Left lung (tissue), 10 donors: ENCODE results near the gene PRPH. TPM values are rescaled to one million over a fixed set of nuclear protein-coding genes. Genes with fewer than 3 reads are reported as not detected.

ENCODE experiments used
- ATAC-seq: fragments of 200-7000 bp; cut with Tn5 transposase; one replicate; pipeline ENCODE4 v1.9.1; 2020; ENCODE audit warnings: moderate library complexity
- DNase-seq, 4 donors: peaks; one replicate each; pipeline ENCODE4 v3.0.0-alpha.2; 2013 to 2020
- H3K27ac ChIP-seq, 2 donors: fragments of 200-600 bp; sonication (generic) in 1 of 2; one replicate each; pipeline versions ENCODE4 v1.5.0 to v1.8.0; 2020 to 2021
- H3K27me3 ChIP-seq, 2 donors: fragments of 200-600 bp; sonication (generic) in 1 of 2; one replicate each; pipeline versions ENCODE4 v1.5.0 to v1.8.0; 2020 to 2021
- H3K36me3 ChIP-seq, 2 donors: fragments of 200-600 bp; sonication (generic) in 1 of 2; one replicate each; pipeline versions ENCODE4 v1.5.0 to v1.8.0; 2020 to 2021
- H3K4me1 ChIP-seq, 2 donors: fragments of 200-600 bp; one replicate each; pipeline ENCODE4 v1.8.0; 2021
- H3K4me3 ChIP-seq, 2 donors: fragments of 200-600 bp; sonication (generic) in 1 of 2; one replicate each; pipeline versions ENCODE4 v1.5.0 to v1.8.0; 2020 to 2021; ENCODE audit warnings: mild to moderate bottlenecking in 1 of 2
- H3K9me3 ChIP-seq, 2 donors: fragments of 200-600 bp; sonication (generic) in 1 of 2; one replicate each; pipeline versions ENCODE4 v1.5.0 to v1.8.0; 2020 to 2021
- intact Hi-C, 2 donors: fragments of 100-400 bp; cut with DNase I; formaldehyde crosslinking; loops; one replicate each; pipeline versions ENCODE4 v1.11.2 to v1.14.2; 2022
- polyA plus RNA-seq, 6 donors: library from polyadenylated mRNA; unstranded; fragments of 120-200 nt; gene quantifications; one replicate each; pipeline ENCODE4 v1.2.1, GENCODE V29; 2013; ENCODE audit not compliant: insufficient read length in 6 of 6
- total RNA-seq, 2 donors: library from RNA; stranded (reverse); fragmentation: NEBNext Ultra II Directional; extraction: Animal tissue kit (Norgen Biotek cat#: 25700); gene quantifications; one replicate each; pipeline ENCODE4 v1.2.1, GENCODE V29; 2021
- TF ChIP-seq, protein P1 (sequence below), 2 donors: fragments of 200-600 bp; sonication (generic) in 1 of 2; IDR thresholded peaks; one replicate each; pipeline versions ENCODE4 v1.5.0 to v1.8.0; 2021; ENCODE audit warnings: antibody characterized with exemption in 2 of 2
- donor health status: DM: no; HTN: yes; CAD: no.
- donor health status: DM: no; HTN: no; CAD: no.

The PRPH gene
- total and polyA plus RNA-seq, 8 donors: 0.26 to 2.4 (median 1.7) TPM; not detected in 1

DNA sequence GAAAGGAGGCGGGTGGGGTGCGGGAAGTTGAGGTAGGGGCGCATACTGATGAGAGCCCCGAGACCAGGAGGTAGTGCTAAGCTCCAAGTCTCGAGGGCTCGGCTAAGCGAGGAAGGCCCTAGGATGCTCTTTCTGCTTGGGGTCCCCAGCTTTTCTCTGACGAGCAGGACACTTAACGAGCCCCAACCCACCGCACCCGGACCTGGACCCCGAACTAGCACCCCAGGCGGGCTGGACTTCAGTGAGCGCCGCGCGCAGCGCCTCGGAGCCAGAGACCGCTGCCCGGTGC, 46.8 kb downstream of the PRPH start:
- ATAC-seq (no peak), DNase-seq (no peak)
- Histone ChIP-seq H3K27ac (no peak overlapping the region), H3K4me1 (peaks cover 28 to 47% of the 10 kb centered on the region in 2 donors), H3K36me3 (no peaks in the 10 kb centered on the region), H3K27me3 (peaks cover 57 to 98% of the 10 kb centered on the region in 2 donors), H3K4me3 (peak overlapping the region in 1 of 2 donors; percentile 37), H3K9me3 (no peaks in the 10 kb centered on the region)
- intact Hi-C loops: loop anchor here in 1 of 2 donors (10.0 kb wide), 1 partner anchor 57 kb away; no protein-coding TSS in a partner anchor
- TF ChIP-seq, protein P1, sequence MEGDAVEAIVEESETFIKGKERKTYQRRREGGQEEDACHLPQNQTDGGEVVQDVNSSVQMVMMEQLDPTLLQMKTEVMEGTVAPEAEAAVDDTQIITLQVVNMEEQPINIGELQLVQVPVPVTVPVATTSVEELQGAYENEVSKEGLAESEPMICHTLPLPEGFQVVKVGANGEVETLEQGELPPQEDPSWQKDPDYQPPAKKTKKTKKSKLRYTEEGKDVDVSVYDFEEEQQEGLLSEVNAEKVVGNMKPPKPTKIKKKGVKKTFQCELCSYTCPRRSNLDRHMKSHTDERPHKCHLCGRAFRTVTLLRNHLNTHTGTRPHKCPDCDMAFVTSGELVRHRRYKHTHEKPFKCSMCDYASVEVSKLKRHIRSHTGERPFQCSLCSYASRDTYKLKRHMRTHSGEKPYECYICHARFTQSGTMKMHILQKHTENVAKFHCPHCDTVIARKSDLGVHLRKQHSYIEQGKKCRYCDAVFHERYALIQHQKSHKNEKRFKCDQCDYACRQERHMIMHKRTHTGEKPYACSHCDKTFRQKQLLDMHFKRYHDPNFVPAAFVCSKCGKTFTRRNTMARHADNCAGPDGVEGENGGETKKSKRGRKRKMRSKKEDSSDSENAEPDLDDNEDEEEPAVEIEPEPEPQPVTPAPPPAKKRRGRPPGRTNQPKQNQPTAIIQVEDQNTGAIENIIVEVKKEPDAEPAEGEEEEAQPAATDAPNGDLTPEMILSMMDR (IDR thresholded peaks at IDR 0.05): no peak

DNA sequence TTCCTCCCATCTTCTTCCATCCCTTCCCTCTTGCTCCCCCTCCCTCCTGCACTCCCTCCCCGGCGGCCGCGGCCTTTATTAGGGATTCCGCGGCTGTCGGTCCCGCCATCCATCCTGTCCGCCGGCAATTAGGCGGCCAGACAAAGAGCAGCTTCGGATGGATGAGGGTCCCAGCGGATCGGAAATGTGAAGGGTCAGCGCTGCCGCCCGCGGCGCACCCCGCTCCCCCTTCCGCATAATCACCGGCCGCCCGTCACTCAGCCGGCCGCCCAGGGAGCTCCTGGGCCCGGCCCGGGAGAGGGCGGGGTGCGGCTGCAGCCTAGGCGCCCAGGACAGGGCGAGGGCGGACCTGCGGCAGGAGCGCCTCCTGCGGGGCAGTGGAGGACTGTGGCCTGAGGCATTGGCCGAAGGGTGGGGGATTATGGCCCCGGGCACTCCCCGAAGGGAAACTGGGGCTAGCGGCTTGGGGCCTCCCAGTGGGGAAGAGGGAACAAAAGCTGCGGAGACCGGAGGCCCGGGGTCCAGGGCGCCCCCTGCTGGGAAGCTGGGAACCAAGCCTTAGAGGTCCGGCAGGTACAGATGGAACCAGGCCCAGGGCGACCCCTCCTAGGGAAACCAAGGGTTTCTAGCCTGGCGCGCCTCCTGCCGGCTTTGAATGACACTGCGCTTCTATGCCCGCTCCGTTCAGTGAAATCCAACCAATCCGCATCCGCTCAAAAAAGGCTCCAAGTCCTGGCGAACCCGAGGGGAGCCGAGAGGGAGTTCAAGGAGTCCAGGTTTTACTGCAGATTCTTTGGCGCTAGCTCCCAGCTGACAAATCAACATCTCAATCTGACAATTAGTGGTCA, 47.3 kb downstream of the PRPH start:
- intact Hi-C loops: loop anchor here in 1 of 2 donors (10.0 kb wide), 1 partner anchor 57 kb away; no protein-coding TSS in a partner anchor
- no peaks in the 10 kb centered on the region for H3K9me3 ChIP-seq
- peak overlapping the region; percentile 18 to 37 for H3K4me3 ChIP-seq
- DNase-seq (peak; percentile 53 to 94 (median 80)), ATAC-seq (peak; percentile 79)
- H3K4me1 ChIP-seq: peaks cover 34 to 47% of the 10 kb centered on the region in 2 donors
- H3K27ac ChIP-seq: no peak overlapping the region
- TF ChIP-seq, protein P1 (IDR thresholded peaks at IDR 0.05): peak; percentile 71 to 83
- H3K36me3 ChIP-seq: no peaks in the 10 kb centered on the region
- peaks cover 57 to 98% of the 10 kb centered on the region in 2 donors for H3K27me3 ChIP-seq

DNA sequence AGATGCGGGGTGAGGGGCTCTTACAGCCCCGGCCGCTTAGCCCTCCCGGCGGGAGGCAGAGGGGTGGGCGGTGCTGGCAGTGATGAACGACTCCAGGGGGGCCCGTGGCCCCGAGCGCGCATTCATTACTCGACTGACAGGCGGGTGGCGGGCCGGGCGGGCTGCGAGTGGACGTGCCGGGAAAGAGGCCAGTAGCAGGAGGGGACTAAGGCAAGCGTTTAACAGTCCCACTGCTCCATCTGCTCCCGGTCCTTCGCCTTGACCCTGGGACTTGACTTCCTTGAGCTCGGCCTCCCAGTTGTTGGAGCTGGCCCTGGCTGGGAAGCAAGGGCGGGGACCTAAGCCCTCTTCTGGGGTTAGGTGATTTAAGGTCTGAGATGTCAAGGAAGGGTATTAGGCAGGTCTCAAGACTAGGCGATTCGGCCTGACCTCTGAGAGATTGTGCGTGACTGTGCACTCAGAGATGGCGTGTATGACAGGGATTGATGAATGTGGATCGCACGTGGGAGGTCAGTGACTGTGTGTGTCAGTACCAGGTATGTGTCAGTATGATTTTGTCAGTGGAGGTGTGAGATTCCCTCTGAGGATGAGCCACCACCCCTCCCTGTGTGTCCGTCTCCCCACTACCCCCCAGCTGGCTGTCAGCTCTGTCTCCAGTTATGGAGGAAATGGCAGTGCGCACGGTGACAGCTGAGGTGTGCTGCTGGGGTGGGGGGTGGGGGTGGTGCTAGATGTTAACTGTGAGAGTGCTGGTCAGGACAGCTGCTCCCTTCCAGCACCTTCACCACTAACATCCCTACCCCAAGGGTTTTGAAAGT, 48.2 kb downstream of the PRPH start:
- intact Hi-C loops: loop anchor here in 1 of 2 donors (10.0 kb wide), 1 partner anchor 58 kb away; no protein-coding TSS in a partner anchor
- Histone ChIP-seq H3K27ac (no peak overlapping the region), H3K4me1 (peaks cover 41 to 54% of the 10 kb centered on the region in 2 donors), H3K36me3 (no peaks in the 10 kb centered on the region), H3K4me3 (peak overlapping the region in 1 of 2 donors; percentile 37), H3K27me3 (peaks cover 59 to 100% of the 10 kb centered on the region in 2 donors), H3K9me3 (no peaks in the 10 kb centered on the region)
- DNase-seq (no peak), ATAC-seq (no peak)
- TF ChIP-seq, protein P1 (IDR thresholded peaks at IDR 0.05): no peak

DNA sequence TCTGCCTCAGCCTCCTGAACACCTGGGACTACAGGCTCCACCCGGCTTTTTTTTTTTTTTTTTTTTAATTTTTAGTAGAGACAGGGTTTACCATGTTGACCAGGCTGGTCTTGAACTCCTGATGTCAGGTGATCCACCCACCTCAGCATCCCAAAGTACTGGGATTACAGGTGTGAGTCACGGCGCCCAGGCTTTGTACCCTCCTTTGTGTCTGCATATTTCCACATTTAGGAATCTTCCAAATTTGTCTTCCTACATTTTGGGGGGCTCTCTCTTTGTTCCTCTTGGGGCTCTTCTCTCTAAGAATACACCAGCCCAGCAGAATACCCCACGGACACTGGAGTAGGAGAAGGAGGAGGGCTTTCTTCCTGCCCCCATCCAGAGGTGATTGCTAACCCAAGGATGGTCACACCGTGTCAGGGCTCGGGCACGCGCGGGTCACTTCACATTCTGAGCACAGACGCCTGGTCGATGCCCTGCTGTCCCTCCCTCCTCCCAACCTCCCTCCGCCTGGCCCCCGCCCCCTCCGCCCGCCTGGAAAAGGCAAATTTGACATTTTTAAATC, 49.6 kb downstream of the PRPH start:
- Histone ChIP-seq H3K4me1 (peaks cover 41 to 55% of the 10 kb centered on the region in 2 donors), H3K27me3 (peaks cover 59 to 100% of the 10 kb centered on the region in 2 donors), H3K9me3 (no peaks in the 10 kb centered on the region), H3K27ac (no peak overlapping the region), H3K4me3 (no peak overlapping the region), H3K36me3 (no peaks in the 10 kb centered on the region)
- DNase-seq (no peak), ATAC-seq (no peak)
- TF ChIP-seq, protein P1 (IDR thresholded peaks at IDR 0.05): no peak
- intact Hi-C loops: loop anchor here in 1 of 2 donors (10.0 kb wide), 1 partner anchor 60 kb away; no protein-coding TSS in a partner anchor
